Measurements from ENCODE around the gene ADORA1. TPM values are rescaled to one million over a fixed set of nuclear protein-coding genes. Genes with fewer than 3 reads are reported as not detected.
A peak's percentile ranks its signal among the peaks of the same experiment; 100 is the strongest.

Gene ADORA1
- polyA plus RNA-seq, 1 donor (not counting 4 experiments of a cell fraction or from before 2014, with no cell fraction given) = 0.09 TPM

DNA sequence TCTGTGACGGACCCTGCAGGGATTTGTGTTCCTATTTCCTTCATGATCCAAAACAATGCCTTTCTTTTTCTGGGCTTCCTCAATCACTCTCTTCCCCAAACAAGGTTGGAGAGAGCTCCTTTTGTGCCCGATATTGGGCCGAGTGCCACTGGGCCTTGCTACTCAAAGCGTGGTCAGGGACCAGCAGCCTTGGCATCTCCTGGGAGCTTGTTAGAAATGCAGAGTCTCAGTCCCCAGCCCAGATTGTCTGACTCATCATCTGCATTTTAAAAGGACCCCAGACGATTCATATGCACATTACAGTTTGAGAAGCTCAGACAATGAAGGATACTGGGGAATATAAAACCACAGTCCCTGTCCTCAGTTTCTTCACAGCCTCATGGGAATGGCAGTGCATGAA lies 19.9 kb downstream of the ADORA1 start:
- H3K79me2 ChIP-seq (ENCODE audit: control insufficient read depth, insufficient read depth, low read length) = no peaks in the 10 kb centered on the region
- DNase-seq (ENCODE audit: low read depth, low spot score) = no peak
- dilution Hi-C loops (cut with MboI; ENCODE audit: extremely low pct_ligation_motif_present, low sequenced_read_pairs) = no loop called here
- no peak overlapping the region for H3K4me3 ChIP-seq (ENCODE audit: control insufficient read depth in 2 of 3, extremely low read depth in 1 of 3, insufficient read depth in 2 of 3, low read depth in 1 of 3, low read length in 3 of 3)
- FAIRE-seq = no peak
- no peaks in the 10 kb centered on the region for H3K9me3 ChIP-seq (ENCODE audit: control insufficient read depth, low read depth, low read length)
- H3K9me1 ChIP-seq (ENCODE audit: control insufficient read depth, extremely low read depth, insufficient read depth, low read length) = no peaks in the 10 kb centered on the region
- no peaks in the 10 kb centered on the region for H4K20me1 ChIP-seq (ENCODE audit: control insufficient read depth, extremely low read depth, insufficient read depth, low read length)
- H2AFZ ChIP-seq (ENCODE audit: control insufficient read depth, low read length) = no peak overlapping the region
- no peak overlapping the region for H3K27ac ChIP-seq (ENCODE audit: control insufficient read depth, insufficient read depth, low read length)
- H3K4me2 ChIP-seq (ENCODE audit: control insufficient read depth, extremely low read depth, insufficient read depth, low read depth, low read length) = no peak overlapping the region
- no peaks in the 10 kb centered on the region for H3K36me3 ChIP-seq (ENCODE audit: control insufficient read depth in 2 of 2, extremely low read depth in 1 of 2, insufficient read depth in 2 of 2, low read length in 2 of 2)
- no peaks in the 10 kb centered on the region for H3K4me1 ChIP-seq (ENCODE audit: control insufficient read depth, extremely low read depth, insufficient read depth, low read length)
- TF ChIP-seq, protein P1, sequence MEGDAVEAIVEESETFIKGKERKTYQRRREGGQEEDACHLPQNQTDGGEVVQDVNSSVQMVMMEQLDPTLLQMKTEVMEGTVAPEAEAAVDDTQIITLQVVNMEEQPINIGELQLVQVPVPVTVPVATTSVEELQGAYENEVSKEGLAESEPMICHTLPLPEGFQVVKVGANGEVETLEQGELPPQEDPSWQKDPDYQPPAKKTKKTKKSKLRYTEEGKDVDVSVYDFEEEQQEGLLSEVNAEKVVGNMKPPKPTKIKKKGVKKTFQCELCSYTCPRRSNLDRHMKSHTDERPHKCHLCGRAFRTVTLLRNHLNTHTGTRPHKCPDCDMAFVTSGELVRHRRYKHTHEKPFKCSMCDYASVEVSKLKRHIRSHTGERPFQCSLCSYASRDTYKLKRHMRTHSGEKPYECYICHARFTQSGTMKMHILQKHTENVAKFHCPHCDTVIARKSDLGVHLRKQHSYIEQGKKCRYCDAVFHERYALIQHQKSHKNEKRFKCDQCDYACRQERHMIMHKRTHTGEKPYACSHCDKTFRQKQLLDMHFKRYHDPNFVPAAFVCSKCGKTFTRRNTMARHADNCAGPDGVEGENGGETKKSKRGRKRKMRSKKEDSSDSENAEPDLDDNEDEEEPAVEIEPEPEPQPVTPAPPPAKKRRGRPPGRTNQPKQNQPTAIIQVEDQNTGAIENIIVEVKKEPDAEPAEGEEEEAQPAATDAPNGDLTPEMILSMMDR (optimal IDR thresholded peaks at IDR 0.05 in 1 of 3, IDR thresholded peaks at IDR 0.05 in 1 of 3, conservative IDR thresholded peaks at IDR 0.05 in 1 of 3; ENCODE audit: extremely low read depth in 1 of 3, insufficient read depth in 2 of 3, low read length in 3 of 3) = no peak
- no peak for TF ChIP-seq EZH2 (IDR thresholded peaks at IDR 0.05; ENCODE audit: low read length)
- no peak overlapping the region for H3K9ac ChIP-seq (ENCODE audit: control insufficient read depth, extremely low read depth, insufficient read depth, low read length)
- H3K27me3 ChIP-seq (ENCODE audit: control insufficient read depth, extremely low read depth, insufficient read depth, low read length) = no peaks in the 10 kb centered on the region

DNA sequence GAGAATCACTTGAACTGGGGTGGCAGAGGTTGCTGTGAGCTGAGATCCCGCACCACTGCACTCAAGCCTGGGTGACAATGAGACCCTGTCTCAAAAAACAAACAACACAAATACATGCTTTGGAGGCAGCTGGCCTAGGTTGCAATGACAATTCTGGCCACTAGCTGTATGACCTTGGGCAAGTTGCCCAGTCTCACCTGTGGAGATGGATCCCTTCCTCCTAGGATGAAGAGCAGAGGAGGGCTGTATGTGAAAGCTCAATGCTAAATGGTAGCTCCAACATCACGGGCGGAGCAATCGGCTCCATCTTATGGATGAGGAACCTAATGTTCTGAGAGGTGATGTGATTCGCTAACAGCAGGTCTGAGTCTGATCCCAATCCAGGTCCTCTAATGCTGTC lies 20.6 kb downstream of the ADORA1 start:
- H3K36me3 ChIP-seq (ENCODE audit: control insufficient read depth in 2 of 2, extremely low read depth in 1 of 2, insufficient read depth in 2 of 2, low read length in 2 of 2) = no peaks in the 10 kb centered on the region
- H3K4me1 ChIP-seq (ENCODE audit: control insufficient read depth, extremely low read depth, insufficient read depth, low read length) = peaks cover 6% of the 10 kb centered on the region
- TF ChIP-seq, protein P1 (optimal IDR thresholded peaks at IDR 0.05 in 1 of 3, IDR thresholded peaks at IDR 0.05 in 1 of 3, conservative IDR thresholded peaks at IDR 0.05 in 1 of 3; ENCODE audit: extremely low read depth in 1 of 3, insufficient read depth in 2 of 3, low read length in 3 of 3) = peak; percentile 55 to 67 (median 57)
- TF ChIP-seq EZH2 (IDR thresholded peaks at IDR 0.05; ENCODE audit: low read length) = no peak
- H3K79me2 ChIP-seq (ENCODE audit: control insufficient read depth, insufficient read depth, low read length) = no peaks in the 10 kb centered on the region
- H3K27me3 ChIP-seq (ENCODE audit: control insufficient read depth, extremely low read depth, insufficient read depth, low read length) = no peaks in the 10 kb centered on the region
- no peaks in the 10 kb centered on the region for H3K9me1 ChIP-seq (ENCODE audit: control insufficient read depth, extremely low read depth, insufficient read depth, low read length)
- FAIRE-seq = no peak
- no peak for DNase-seq (ENCODE audit: low read depth, low spot score)
- H4K20me1 ChIP-seq (ENCODE audit: control insufficient read depth, extremely low read depth, insufficient read depth, low read length) = no peaks in the 10 kb centered on the region
- H3K4me3 ChIP-seq (ENCODE audit: control insufficient read depth in 2 of 3, extremely low read depth in 1 of 3, insufficient read depth in 2 of 3, low read depth in 1 of 3, low read length in 3 of 3) = no peak overlapping the region
- H3K9ac ChIP-seq (ENCODE audit: control insufficient read depth, extremely low read depth, insufficient read depth, low read length) = no peak overlapping the region
- H3K27ac ChIP-seq (ENCODE audit: control insufficient read depth, insufficient read depth, low read length) = no peak overlapping the region
- no peak overlapping the region for H2AFZ ChIP-seq (ENCODE audit: control insufficient read depth, low read length)
- no peak overlapping the region for H3K4me2 ChIP-seq (ENCODE audit: control insufficient read depth, extremely low read depth, insufficient read depth, low read depth, low read length)
- no peaks in the 10 kb centered on the region for H3K9me3 ChIP-seq (ENCODE audit: control insufficient read depth, low read depth, low read length)
- dilution Hi-C loops (cut with MboI; ENCODE audit: extremely low pct_ligation_motif_present, low sequenced_read_pairs) = no loop called here
